GM21717 (cell line): Measurements from ENCODE around the gene GPR65.
"Not testable (repeated sequence)": the region's sequence is repeated elsewhere in the genome, so short reads cannot be mapped to it uniquely, and the experiment has no call there.

Experiments
- ATAC-seq: cut with Tn5 transposase; IDR thresholded peaks from one replicate; pipeline ENCODE4 v1.9.1; 2021; ENCODE audit warnings: mild to moderate bottlenecking, moderate library complexity; ENCODE audit not compliant: unreplicated experiment

The GPR65 gene

DNA sequence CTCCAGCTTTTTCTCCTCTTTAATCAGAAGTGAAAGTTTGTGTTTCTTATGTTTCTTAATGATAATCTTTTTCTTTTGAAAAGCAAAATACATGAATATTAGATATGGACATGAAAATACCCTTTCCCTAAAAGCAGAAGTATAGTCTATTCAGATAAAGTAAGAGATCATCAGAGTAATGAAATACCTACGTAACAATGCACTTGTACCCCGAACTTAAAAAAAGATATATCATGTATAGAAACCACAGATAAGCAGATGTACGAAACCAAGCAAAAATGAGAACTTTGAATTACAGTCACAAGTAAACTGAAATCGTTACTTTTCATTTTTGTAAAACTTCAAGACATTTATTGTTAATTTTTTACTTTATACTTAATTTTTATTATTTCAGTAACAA is 1.5 kb upstream of the GPR65 start:
- no peak for ATAC-seq

DNA sequence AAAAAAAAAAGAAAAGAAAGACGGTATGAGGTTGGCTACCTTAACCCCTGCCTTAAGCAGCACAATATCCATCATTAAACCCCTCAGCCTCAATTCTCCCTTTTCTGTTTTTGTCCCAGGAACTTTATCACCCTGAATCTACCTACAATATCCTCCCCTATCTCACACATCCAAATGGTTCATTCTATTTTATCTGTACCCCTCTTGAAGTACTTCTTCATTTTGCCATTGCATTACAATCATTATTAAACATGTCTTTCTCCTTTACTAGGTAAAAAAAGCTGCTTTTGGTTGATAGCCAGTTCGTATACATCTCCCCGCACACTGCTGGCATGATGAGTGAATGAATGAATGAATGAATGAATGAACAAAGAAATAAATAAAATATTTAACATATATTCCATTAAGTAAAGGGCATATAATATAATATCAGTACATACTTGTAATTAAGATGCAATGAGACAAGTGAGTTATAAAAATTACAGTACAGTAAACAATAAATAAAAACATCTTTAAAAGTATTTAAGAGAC is 364 bp upstream of the GPR65 start:
- ATAC-seq = no peak

DNA sequence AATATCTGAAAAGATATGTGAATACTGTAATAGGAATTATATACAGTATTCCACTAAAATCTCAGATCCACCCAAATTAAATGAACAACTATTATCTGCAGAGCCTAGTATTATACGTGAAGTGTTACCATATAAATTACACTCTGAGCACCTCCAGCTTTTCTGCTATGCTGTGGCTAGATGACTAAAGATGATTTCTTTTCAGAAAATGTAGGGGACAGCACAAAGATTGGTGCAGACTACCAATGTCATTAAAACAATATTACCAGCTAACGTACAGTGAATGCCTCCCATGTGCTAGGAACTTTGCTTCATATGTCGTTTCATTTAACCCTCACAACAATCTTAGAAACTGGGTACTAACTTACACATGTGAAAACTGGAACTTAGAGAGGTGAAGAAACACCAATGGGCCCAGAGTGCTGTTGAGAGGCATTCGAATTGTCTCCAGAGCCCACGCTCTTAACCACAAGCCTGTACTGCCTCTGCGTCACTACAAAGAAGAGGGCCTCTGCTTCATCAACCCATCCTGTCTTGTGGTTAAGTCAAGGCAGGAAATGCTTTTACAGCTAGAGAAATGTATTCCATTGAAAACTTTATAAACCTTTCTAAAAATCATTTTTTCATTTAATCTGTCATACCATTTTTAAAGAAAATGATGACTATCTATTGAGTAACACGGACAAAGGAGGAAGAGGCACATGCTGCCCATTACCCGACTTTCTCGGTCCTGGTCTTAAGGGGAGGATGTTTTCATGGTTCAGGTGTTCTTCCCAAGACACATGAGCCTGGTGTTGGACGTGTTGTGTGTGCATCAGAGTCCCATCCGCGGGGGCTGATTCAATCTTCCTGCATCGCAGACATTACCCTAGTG is 1.3 kb downstream of the GPR65 start:
- ATAC-seq = peak; percentile 96

DNA sequence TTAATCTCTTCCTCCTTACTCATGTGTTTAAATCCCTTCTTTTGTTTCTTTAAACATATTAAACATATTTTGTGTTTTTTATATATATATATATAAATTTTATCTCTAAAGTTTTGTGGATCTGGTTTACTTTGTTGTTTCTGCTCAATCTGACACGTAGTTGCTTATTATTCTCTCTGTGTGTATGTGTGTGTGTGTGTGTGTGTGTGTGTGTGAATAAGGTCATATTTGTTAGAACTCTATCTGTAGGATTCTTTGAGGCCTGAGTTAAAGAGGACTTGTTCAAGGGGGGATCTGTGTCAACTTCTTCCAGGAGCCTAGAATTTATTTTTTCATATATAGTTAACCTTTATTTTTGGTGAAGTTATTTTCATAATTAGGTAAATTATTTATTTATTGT is 2.7 kb downstream of the GPR65 start:
- ATAC-seq = no peak

DNA sequence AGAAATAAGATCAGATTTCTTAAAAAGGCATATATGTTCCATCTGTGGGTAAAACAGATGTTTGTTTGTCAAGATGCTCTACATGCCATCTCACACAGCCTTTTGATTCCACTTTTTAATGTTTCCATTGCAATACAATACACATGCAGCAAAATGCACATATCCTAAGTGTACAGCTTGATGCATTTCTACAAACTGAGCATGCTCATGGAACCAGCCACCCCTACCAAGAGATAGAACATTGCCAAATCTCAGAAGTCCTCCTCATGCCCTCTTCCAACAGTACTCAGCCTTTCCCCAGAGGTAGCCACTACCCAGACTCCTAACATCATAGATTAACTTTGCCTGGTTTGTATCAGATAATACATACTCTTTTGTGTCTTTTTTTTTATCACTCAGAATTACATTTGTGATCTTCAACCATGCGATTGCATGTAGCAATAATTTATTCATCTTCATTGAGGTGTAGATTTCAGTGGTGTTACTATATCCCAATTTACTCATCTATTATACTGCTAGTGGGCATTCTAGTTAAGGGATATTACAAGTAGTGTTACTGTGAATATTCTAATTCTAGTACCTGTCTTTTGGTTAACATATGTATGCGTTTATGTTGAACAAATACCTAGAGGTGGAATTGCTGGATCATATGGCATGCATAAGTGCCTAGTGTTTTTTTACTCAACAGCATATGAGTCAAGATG is 3.3 kb downstream of the GPR65 start:
- ATAC-seq = no peak

DNA sequence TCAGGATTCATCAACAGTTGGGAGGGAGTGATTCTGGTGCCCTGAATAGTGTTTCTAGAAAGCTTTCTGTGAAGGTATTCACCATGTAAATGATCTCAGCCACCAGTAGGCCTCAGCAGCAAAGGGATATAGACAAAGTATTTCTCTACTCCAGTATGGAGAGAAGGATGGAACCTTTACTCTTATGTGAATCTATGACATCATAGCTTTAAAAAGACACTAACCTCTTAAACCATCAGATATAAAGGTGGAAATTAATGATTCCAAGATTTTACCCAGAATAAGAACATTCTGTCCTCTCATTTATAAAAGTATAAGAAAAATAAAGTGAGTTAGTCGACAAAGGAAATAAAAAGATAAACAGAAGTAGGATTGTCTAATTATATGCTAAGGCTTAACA is 4.6 kb downstream of the GPR65 start:
- no peak for ATAC-seq

DNA sequence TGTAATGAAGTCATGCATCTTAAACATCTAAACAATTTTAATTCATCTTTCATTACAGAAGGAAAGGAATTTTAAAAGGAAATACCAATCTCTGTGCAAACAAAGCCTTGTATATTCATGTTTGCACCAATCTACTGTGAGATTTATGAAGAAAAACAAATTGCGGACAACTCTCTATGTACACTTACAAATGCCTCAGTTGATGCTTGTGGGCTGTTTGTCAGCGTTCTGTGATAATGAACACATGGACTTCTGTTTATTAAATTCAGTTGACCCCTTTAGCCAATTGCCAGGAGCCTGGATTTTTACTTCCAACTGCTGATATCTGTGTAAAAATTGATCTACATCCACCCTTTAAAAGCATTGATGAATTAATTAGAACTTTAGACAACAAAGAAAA is 5.4 kb downstream of the GPR65 start:
- ATAC-seq = no peak

DNA sequence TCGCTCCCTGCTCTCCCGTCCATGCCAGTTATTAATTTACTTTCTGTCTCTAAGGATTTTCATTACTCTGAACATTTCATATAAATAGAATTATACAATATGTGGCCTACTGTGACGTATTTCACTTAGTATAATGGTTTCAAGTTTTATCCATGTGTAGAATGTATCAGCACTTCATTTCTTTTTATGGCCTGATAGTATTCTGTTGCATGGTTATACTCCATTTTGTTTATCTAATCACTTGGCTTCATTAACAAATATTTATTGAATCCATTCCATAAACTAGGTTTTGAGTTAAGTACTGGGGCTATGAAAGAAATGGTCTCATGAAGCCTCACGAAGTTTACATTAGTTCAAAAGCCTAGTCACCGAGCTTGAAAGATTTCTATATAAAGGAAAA is 7.6 kb downstream of the GPR65 start:
- ATAC-seq = no peak

DNA sequence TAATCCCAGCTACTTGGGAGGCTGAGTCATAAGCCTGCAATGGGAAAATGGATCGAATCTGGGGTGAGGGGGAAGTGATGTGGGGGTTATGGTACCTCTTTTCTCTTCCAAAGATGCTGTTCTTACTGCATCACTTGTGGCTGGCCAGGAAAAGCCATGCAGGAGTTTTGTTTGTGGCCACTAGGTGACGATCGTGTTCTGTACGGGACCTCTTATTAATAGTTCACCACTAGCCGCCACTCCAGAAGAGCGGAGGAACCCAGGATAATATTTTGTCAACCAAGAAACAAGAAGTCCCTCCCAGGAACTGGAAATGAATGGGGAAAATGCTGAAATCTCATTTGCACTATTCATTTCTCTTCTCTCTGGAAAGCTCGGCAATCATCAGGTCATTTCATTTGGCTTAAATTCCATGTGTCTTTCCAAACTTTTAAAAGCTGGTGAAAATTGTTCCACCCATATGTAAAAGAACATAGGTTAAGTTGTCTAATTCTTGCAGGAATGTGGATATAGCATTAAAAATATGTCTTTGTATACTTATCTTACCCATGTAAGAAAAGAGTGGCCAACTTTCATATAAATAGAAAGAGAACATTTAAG is 8.9 kb downstream of the GPR65 start:
- peak; percentile 97 for ATAC-seq

DNA sequence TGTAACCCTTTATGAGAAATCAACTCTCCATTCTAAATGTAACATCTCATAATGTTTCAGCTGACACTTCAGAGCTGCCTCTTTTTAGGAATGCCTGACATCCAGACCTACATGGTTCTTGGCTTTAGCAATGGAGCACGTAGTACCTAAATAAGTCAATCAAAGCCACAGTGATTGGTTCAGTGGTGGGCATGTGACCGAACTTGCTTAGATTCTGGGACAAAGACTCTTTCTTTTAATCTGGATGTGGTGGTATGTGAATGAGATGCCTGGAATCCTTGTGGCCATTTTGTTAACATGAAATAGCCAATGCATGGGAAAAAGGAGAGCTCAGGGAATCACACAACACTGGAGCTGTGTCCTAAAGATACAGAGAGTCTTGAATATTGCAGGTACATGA is 11.8 kb downstream of the GPR65 start:
- ATAC-seq = no peak

DNA sequence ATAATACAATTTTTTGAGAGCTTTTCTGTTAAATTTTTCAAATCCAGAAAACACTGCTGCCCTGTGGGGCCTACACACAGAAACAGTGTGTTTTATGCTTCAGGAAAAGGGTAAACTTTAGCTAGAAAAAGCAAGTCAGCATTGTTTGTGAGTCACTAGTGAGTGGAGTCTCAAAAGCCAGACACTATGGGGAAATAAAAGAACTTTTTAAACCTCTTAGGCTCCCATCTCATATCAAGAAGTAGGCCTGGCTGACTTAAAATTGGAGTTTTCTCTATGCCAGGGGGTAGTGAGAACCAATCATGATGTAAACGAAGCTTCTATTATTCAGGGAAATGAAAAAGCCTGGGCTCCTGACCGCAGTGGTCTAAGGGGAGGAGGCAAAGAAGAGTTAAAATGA is 12.6 kb downstream of the GPR65 start:
- no peak for ATAC-seq

DNA sequence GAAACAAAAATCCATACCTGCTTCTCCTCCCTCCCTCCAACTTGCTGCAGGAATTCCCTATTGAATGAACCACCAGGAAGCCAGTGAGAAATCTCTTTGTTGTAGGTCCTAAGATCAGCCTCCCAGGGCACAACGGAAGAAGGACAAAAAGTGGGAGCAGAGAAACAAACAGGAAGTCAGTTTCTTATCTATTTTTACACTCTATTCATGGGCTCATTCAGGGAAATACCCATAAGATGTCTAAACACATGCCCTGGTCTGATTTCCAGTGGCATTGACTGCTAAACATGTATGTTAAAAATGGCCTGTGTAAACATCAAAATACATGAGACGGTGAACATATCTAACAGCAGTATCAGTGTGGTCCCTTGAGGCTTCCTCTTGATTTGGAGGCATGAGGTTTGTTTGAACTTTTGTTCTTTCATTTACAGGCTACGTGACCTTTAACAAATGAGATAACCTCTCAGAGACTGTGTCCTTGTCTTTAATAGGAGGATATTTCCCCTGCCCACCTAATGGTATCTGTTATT is 18.8 kb downstream of the GPR65 start:
- ATAC-seq = no peak

DNA sequence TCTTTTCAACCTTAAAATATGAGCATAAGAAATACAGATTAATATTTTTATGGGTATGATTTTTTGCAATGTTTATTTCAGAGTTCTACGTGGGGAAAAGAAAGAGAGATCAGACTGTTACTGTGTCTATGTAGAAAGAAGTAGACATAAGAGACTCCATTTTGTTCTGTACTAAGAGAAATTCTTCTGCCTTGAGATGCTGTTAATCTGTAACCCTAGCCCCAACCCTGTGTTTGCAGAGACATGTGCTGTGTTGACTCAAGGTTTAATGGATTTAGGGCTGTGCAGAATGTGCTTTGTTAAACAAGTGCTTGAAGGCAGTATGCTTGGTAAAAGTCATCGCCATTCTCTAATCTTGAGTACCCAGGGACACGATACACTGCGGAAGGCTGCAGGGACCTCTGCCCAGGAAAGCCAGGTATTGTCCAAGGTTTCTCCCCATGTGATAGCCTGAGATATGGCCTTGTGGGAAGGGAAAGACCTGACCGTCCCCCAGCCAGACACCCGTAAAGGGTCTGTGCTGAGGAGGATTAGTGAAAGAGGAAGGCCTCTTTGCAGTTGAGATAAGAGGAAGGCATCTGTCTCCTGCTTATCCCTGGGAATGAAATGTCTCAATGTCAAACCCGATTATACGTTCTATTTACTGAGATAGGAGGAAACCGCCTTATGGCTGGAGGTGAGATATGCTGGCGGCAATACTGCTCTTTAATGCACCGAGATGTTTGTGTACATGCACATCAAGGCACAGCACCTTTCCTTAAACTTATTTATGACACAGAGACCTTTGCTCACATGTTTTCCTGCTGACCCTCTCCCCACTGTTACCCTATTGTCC is 19.5 kb downstream of the GPR65 start:
- not testable (repeated sequence) for ATAC-seq

DNA sequence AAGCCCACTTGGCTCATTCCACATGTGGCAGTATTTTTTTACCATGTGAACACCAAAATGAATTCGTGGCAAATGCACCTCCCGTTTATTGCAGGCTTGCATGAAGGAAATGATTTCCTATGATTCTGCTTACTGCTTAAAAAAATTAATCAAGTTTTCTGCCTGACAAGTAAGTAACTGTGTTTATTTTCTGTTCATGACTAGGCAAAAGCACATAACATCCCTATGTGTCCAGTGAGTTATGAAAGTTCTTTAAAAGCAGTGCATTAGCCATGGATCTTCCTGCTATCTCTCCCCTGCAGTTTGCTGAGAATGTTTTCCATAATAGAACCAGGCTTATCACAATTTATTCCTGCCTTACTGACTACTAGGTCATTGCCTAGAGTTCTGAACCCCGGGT is 20.4 kb downstream of the GPR65 start:
- ATAC-seq = no peak

DNA sequence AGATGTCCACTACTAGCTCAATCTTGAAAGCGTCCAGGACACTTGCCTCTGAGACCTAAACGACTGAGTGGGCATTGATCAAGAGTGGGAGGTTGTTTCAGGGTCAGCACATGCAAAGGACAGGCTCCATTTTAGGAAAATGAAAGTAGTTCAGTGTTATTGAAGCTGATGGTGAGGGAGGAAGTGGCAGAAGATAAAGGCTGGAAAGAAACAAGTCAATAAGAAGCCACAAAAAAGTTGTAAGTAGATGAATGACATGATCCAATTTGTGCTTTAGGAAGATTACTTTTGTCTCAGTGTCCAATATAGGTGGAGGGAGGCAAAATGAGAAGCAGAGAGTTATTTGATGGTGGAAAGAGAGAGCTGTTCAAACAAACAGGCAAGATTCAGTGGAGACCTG is 22.0 kb downstream of the GPR65 start:
- no peak for ATAC-seq

DNA sequence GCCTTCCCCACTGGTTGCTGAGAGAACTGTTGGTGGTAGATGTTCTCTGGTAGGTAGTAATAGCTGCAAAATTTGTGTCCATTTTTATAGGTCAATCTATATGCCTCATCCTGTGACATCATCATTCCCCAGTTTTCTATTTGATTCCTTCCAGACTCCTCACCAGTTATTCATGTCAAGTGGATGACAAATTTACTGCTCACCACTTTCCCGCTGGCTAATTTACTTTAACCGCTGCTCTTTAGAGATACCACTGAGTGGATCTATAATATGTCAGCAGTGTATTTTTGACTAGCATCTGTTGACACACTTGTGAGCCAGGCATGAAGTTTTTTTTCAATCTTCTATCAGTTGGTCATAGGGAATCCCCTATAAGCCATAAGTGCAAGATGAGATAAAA is 24.6 kb downstream of the GPR65 start:
- no peak for ATAC-seq

DNA sequence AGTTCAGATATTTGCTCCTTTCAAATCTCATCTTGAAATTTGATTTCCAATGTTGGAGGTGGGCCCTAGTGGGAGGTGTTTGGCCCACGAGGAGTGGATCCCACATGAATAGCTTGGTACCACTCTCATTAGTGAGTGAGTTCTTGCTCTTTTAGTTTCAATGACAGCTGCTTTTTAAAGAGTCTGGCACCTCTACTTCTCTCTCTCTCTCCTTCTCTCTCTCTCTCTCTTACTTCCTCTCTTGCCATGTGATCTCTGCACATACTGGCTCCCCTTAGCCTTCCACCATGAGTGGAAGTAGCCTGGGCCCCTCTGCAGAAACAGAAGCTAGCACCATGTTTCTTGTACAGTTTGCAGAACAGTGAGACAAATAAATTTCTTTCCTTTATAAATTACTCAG is 25.1 kb downstream of the GPR65 start:
- no peak for ATAC-seq

DNA sequence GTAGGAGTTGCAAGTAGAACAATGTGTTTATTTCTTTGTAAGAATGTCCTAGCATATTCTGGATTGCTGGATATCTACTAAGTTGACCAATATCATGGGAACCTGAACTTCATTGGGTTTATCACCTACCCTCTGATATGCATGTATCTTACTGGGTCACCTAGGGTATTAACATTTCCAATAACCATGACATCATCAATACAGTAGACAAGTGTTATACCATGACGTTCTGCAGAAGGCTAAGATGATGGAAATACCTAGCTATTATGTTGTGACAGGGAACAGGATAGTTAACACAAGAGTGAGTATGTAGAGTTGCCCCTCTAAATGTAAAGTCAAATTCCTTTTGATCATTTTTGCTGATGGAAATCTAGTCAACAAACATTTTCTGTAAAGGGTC is 26.0 kb downstream of the GPR65 start:
- no peak for ATAC-seq

DNA sequence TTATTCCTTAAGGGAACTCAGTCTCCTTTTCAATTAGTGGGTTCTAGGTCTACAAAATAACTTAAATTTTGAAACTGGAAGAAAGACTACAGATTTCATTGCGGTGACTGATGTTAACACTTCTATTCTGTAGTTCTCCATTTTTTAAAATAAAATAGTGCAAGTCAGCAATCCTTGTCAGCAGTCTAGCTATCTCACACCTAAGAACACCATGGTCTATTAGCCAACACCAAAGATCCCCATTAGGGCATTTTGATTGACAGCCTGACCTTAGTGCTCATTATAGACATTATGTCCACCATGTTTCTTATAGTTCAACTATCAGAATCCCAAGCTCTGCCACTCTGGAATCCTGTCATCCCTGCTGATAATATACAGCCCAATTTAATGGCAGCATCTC is 27.4 kb downstream of the GPR65 start:
- ATAC-seq = no peak

DNA sequence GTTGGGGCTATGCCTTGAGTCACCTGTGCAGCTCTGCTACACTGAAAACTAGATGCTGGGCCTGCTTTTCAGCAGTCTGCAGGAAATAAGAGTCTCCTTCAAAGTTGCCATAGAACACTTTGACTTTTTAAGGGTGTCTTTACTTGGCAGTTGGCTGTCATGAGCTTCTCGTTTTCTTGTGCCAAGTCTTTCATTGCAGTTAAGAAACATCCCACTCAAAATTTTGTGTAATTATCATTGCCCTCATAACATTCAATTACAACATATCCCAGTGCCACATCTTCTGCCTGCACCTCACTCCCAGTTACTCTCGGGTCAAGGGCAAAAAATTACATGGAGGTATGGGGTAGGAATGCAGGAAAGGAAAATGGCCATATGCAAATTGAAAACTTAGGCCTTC is 29.1 kb downstream of the GPR65 start:
- no peak for ATAC-seq

DNA sequence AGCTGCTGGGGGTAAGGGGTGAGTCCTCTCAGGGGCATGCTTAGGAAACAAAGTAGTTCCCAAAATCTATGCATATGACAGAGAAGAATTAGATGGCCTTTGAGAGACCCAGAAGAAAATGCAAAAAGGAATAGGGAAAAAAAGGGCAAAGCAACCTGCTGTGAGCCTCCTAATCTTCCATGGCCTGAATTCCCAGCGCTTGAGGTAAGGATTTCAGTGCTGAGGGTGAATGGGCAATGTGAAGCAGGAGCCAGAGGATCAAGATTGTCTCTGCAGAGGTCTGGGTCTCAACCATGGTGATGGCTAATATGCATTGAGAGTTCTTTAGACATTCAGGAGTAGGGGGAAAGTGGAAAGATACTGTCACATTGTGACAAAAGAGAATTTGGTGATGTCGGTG is 31.5 kb downstream of the GPR65 start:
- ATAC-seq = no peak
